ENCODE measurements around the gene ASCL4.

DNA sequence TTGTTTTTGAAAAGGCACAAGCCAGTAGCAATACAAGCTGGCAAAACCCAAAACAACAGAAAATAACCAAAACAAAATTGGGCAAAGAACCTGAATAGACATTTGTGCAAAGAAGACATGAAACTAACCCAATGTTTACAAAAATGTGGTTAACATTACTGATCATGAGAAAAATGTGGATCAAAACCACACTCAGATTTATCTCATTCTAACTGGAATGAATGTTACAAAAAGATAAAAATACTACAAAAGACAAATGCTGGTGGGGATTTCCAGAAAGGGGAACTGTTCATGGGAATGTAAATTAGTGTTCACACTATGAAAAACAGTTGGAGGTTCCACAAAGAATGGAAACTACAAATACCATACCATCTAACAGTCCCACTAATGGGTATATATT lies 26.6 kb downstream of the ASCL4 start:
- TF ChIP-seq, protein P1, sequence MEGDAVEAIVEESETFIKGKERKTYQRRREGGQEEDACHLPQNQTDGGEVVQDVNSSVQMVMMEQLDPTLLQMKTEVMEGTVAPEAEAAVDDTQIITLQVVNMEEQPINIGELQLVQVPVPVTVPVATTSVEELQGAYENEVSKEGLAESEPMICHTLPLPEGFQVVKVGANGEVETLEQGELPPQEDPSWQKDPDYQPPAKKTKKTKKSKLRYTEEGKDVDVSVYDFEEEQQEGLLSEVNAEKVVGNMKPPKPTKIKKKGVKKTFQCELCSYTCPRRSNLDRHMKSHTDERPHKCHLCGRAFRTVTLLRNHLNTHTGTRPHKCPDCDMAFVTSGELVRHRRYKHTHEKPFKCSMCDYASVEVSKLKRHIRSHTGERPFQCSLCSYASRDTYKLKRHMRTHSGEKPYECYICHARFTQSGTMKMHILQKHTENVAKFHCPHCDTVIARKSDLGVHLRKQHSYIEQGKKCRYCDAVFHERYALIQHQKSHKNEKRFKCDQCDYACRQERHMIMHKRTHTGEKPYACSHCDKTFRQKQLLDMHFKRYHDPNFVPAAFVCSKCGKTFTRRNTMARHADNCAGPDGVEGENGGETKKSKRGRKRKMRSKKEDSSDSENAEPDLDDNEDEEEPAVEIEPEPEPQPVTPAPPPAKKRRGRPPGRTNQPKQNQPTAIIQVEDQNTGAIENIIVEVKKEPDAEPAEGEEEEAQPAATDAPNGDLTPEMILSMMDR (IDR thresholded peaks at IDR 0.05): no peak
- TF ChIP-seq EZH2 (IDR thresholded peaks at IDR 0.05; ENCODE audit: borderline replicate concordance, insufficient read depth, low read depth, low read length, poor library complexity, severe bottlenecking): no peak

All from B cell (primary cell).